ENCODE data around the gene ZC2HC1B. TPM values are rescaled to one million over a fixed set of nuclear protein-coding genes. Genes with fewer than 3 reads are reported as not detected.

The ZC2HC1B gene
- total and polyA plus RNA-seq, 9 of the 15 experiments (the other 6 are each of a cell fraction or from before 2014, with no cell fraction given), result not detected

DNA sequence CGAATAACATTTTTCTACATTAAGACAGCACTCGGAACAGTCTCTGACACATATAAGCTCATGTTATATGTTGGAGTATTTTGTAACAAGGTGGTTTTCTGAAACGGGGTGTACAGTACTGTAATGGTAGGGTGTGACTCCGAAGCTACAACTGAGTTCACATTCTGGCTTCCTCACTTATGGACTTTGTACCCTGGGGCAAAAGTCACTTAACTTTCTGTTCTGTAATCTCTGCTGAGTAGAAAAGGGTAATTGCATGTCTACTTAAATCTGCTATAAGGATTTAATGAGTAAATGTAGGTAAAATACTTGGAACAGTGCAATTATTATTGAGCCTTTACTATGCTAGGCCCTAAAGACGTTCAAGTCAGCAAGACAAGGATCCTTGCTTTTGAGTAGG, 25.9 kb upstream of the ZC2HC1B start (continued):
- TF ChIP-seq MYBL2 (IDR thresholded peaks at IDR 0.05; ENCODE audit: low read depth) (no peak), MYBL2 (CRISPR knock-in tag; IDR thresholded peaks at IDR 0.05; ENCODE audit: borderline replicate concordance) (no peak), ZNF511 (CRISPR knock-in tag; IDR thresholded peaks at IDR 0.05) (no peak)
- TF ChIP-seq, protein P1, sequence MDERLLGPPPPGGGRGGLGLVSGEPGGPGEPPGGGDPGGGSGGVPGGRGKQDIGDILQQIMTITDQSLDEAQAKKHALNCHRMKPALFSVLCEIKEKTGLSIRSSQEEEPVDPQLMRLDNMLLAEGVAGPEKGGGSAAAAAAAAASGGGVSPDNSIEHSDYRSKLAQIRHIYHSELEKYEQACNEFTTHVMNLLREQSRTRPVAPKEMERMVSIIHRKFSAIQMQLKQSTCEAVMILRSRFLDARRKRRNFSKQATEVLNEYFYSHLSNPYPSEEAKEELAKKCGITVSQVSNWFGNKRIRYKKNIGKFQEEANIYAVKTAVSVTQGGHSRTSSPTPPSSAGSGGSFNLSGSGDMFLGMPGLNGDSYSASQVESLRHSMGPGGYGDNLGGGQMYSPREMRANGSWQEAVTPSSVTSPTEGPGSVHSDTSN (CRISPR knock-in tag; IDR thresholded peaks at IDR 0.05; ENCODE audit: low read depth), result no peak
- TF ChIP-seq, protein P1 (tag; conservative IDR thresholded peaks at IDR 0.05; ENCODE audit: low read depth), result no peak

DNA sequence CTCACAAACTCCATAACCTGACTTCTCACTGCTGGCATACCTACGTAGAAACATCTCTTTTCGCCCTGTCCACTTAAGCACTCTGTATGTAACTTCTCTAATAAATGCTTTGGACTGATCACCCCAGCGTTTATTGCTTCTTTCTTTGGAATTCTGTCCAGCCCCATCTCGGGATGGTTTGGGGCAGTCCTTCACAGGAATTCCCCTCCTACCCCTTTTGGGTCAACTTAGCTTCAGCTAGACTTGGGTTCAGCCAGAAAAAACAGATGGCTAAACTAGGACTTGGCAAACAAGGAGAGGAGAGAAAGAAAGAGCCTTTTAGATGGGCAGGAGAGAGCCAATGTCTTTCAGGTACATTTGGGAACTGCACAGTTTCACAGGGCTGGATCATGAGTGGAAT, 25.1 kb upstream of the ZC2HC1B start:
- FAIRE-seq (no peak), DNase-seq (ENCODE audit: extremely low read depth in 1 of 4, low spot score in 3 of 4) (no peak), ATAC-seq (no peak)
- Histone ChIP-seq H3K9me3 (replicated peaks; ENCODE audit: control insufficient read depth, insufficient read depth, low read depth, low read length) (no peaks in the 10 kb centered on the region), H3K9ac (ENCODE audit: insufficient read depth in 1 of 2, low read depth in 2 of 2, low read length in 2 of 2) (no peak overlapping the region), H3K4me3 (no peak overlapping the region), H3K36me3 (ENCODE audit: control insufficient read depth, insufficient read depth, low read length) (peaks cover 2% of the 10 kb centered on the region; the same call in 1 of the 3 replicates), H3K9me1 (ENCODE audit: control insufficient read depth, insufficient read depth, low read length) (no peaks in the 10 kb centered on the region), H4K20me1 (replicated peaks; ENCODE audit: control insufficient read depth, insufficient read depth, low read length) (no peaks in the 10 kb centered on the region), H3K27ac (ENCODE audit: extremely low read depth, low read depth, low read length) (no peak overlapping the region), H3K27me3 (ENCODE audit: control insufficient read depth in 2 of 2, insufficient read depth in 2 of 2, low read length in 2 of 2) (no peaks in the 10 kb centered on the region), H2AFZ (ENCODE audit: low read depth, low read length) (peak overlapping the region; percentile 35; the same call in 1 of the 2 replicates), H3K4me1 (replicated peaks in 1 of 2; ENCODE audit: control insufficient read depth in 2 of 2, insufficient read depth in 2 of 2, low read length in 2 of 2) (peaks cover 2 to 9% of the 10 kb centered on the region in 2 experiments; a peak in 4 of 5 replicates), H3K79me2 (ENCODE audit: control insufficient read depth, insufficient read depth, low read length) (peaks cover 14% of the 10 kb centered on the region), H3K4me2 (ENCODE audit: insufficient read depth, low read length) (no peak overlapping the region)
- no peak for TF ChIP-seq BCL6 (CRISPR knock-in tag; IDR thresholded peaks at IDR 0.05)
- TF ChIP-seq ZNF586 (CRISPR knock-in tag; conservative IDR thresholded peaks at IDR 0.05), result no peak
- TF ChIP-seq GABPB2 (CRISPR knock-in tag; conservative IDR thresholded peaks at IDR 0.05), result no peak
- TF ChIP-seq NRF1 (conservative IDR thresholded peaks at IDR 0.05 in 1 of 2, IDR thresholded peaks at IDR 0.05 in 1 of 2), result no peak
- no peak for TF ChIP-seq ZBTB43 (CRISPR knock-in tag; IDR thresholded peaks at IDR 0.05)
- no peak for TF ChIP-seq ZNF354B (CRISPR knock-in tag; IDR thresholded peaks at IDR 0.05)
- no peak for TF ChIP-seq ZFP36 (IDR thresholded peaks at IDR 0.05; ENCODE audit: low read depth, low read length, partially characterized antibody)
- TF ChIP-seq MYBL2 (IDR thresholded peaks at IDR 0.05; ENCODE audit: low read depth), result no peak
- no peak for TF ChIP-seq MYBL2 (CRISPR knock-in tag; IDR thresholded peaks at IDR 0.05; ENCODE audit: borderline replicate concordance)
- no peak for TF ChIP-seq FOXA1 (IDR thresholded peaks at IDR 0.05; ENCODE audit: borderline replicate concordance)
- no peak for TF ChIP-seq HLTF (IDR thresholded peaks at IDR 0.05)
- no peak for TF ChIP-seq CREM (IDR thresholded peaks at IDR 0.05; ENCODE audit: low read depth)
- TF ChIP-seq CAMTA2 (CRISPR knock-in tag; conservative IDR thresholded peaks at IDR 0.05), result no peak
- TF ChIP-seq NFE2 (IDR thresholded peaks at IDR 0.05; ENCODE audit: low read depth), result no peak
- TF ChIP-seq ZNF449 (CRISPR knock-in tag; IDR thresholded peaks at IDR 0.05), result no peak
- CTCF ChIA-PET (ENCODE audit: low intra/inter-chr PET ratio), result no interaction called here
- BruUV-seq (replicated peaks), result no TSS peak
- in situ Hi-C loops (cut with MboI), result no loop called here
- intact Hi-C loops (cut with micrococcal nuclease), result no loop called here
- POLR2A ChIA-PET, result no interaction called here
- WGBS (ENCODE audit: insufficient coverage, low coverage, missing lambda C conversion rate), result 49% methylated on average over 4 of the region's 4 CpGs

Data from K562 (cell line).